PC-3 (cell line): ENCODE measurements around the gene DIRAS1.

Experiments
- CTCF ChIP-seq: fragments of 300-600 bp; sonication (generic); conservative IDR thresholded peaks from 2 replicates; pipeline ENCODE4 v1.5.1; 2017; ENCODE audit warnings: antibody characterized with exemption, low read depth, mild to moderate bottlenecking, low read length
- EZH2 ChIP-seq: fragments of 300-600 bp; sonication (generic); IDR thresholded peaks from one replicate; pipeline ENCODE4 v1.6.1; 2017; ENCODE audit warnings: antibody characterized with exemption, mild to moderate bottlenecking, low read length; ENCODE audit not compliant: unreplicated experiment
- EZH2phosphoT487 ChIP-seq: fragments of 300-600 bp; sonication (generic); IDR thresholded peaks from 2 replicates; pipeline ENCODE4 v1.6.1; 2018; ENCODE audit warnings: mild to moderate bottlenecking, antibody characterized with exemption, low read length, borderline replicate concordance

- TF ChIP-seq CTCF: no peak
- TF ChIP-seq EZH2: no peak
- TF ChIP-seq EZH2phosphoT487: no peak
These were observed 48.0 kb upstream of the DIRAS1 start for GRCh38 chr19:2769218-2769617.
